Measurements from ENCODE around the gene ACVR1B. TPM values are rescaled to one million over a fixed set of nuclear protein-coding genes. Genes with fewer than 3 reads are reported as not detected.
"Not testable (repeated sequence)": the region's sequence is repeated elsewhere in the genome, so short reads cannot be mapped to it uniquely, and the experiment has no call there.

Gene ACVR1B
- total RNA-seq, 1 donor from 2014 or later, result 9.7 TPM

- DNase-seq, result no peak
- peak; percentile 50 for ATAC-seq (ENCODE audit: poor library complexity)
- intact Hi-C loops (cut with DNase I), result no loop called here
These were observed 7.7 kb downstream of the ACVR1B start for GRCh38 chr12:51959211-51959610.

GRCh38 chr12:51959921-51960320 lies 8.4 kb downstream of the ACVR1B start:
- no peak for DNase-seq
- ATAC-seq (ENCODE audit: poor library complexity), result no peak
- intact Hi-C loops (cut with DNase I), result no loop called here

- intact Hi-C loops (cut with DNase I), result no loop called here
- ATAC-seq (ENCODE audit: poor library complexity), result no peak
- DNase-seq, result no peak
These were observed 9.0 kb downstream of the ACVR1B start for GRCh38 chr12:51960488-51960887.

- ATAC-seq (ENCODE audit: poor library complexity) (no peak), DNase-seq (no peak)
- intact Hi-C loops (cut with DNase I), result no loop called here
These were observed 9.4 kb downstream of the ACVR1B start for GRCh38 chr12:51960890-51961289.

GRCh38 chr12:51961834-51962233 lies 10.3 kb downstream of the ACVR1B start:
- DNase-seq (no peak), ATAC-seq (ENCODE audit: poor library complexity) (no peak)
- intact Hi-C loops (cut with DNase I), result no loop called here

GRCh38 chr12:51962737-51963136 lies 11.2 kb downstream of the ACVR1B start:
- no peak for DNase-seq
- intact Hi-C loops (cut with DNase I), result no loop called here
- ATAC-seq (ENCODE audit: poor library complexity), result no peak

- no peak for ATAC-seq (ENCODE audit: poor library complexity)
- DNase-seq, result no peak
- intact Hi-C loops (cut with DNase I), result no loop called here
These were observed 12.0 kb downstream of the ACVR1B start for GRCh38 chr12:51963477-51963876.

- intact Hi-C loops (cut with DNase I), result no loop called here
- DNase-seq, result no peak
- no peak for ATAC-seq (ENCODE audit: poor library complexity)
These were observed 18.1 kb downstream of the ACVR1B start for GRCh38 chr12:51969643-51970042.

GRCh38 chr12:51970904-51971646 lies 19.6 kb downstream of the ACVR1B start:
- intact Hi-C loops (cut with DNase I), result no loop called here
- ATAC-seq (ENCODE audit: poor library complexity), result no peak
- no peak for DNase-seq

GRCh38 chr12:51971679-51972421 lies 20.4 kb downstream of the ACVR1B start:
- intact Hi-C loops (cut with DNase I), result no loop called here
- DNase-seq (no peak), ATAC-seq (ENCODE audit: poor library complexity) (no peak)

- ATAC-seq (ENCODE audit: poor library complexity) (no peak), DNase-seq (no peak)
- intact Hi-C loops (cut with DNase I), result no loop called here
These were observed 20.9 kb downstream of the ACVR1B start for GRCh38 chr12:51972422-51972812.

- DNase-seq, result peak; percentile 71
These were observed 21.4 kb downstream of the ACVR1B start for GRCh38 chr12:51972849-51973273.

GRCh38 chr12:51973560-51973959 lies 22.1 kb downstream of the ACVR1B start:
- intact Hi-C loops (cut with DNase I), result no loop called here
- ATAC-seq (ENCODE audit: poor library complexity), result no peak
- no peak for DNase-seq

More at GRCh38 chr12:51972849-51973273, 21.4 kb downstream of the ACVR1B start:
- intact Hi-C loops (cut with DNase I), result no loop called here
- ATAC-seq (ENCODE audit: poor library complexity), result peak; percentile 65

- intact Hi-C loops (cut with DNase I), result no loop called here
- DNase-seq (no peak), ATAC-seq (ENCODE audit: poor library complexity) (no peak)
These were observed 23.1 kb downstream of the ACVR1B start for GRCh38 chr12:51974646-51975045.

- intact Hi-C loops (cut with DNase I), result no loop called here
- DNase-seq, result no peak
- ATAC-seq (ENCODE audit: poor library complexity), result no peak
These were observed 23.7 kb downstream of the ACVR1B start for GRCh38 chr12:51975196-51975595.

- no peak for DNase-seq
- intact Hi-C loops (cut with DNase I), result no loop called here
- ATAC-seq (ENCODE audit: poor library complexity), result no peak
These were observed 25.1 kb downstream of the ACVR1B start for GRCh38 chr12:51976376-51977160.

GRCh38 chr12:51977320-51977753 lies 25.8 kb downstream of the ACVR1B start:
- intact Hi-C loops (cut with DNase I), result no loop called here
- no peak for DNase-seq
- no peak for ATAC-seq (ENCODE audit: poor library complexity)

- ATAC-seq (ENCODE audit: poor library complexity); intact Hi-C loops (cut with DNase I); DNase-seq: not testable (repeated sequence)
These were observed 27.8 kb downstream of the ACVR1B start for GRCh38 chr12:51979306-51979705.

- DNase-seq (peak; percentile 80), ATAC-seq (ENCODE audit: poor library complexity) (peak; percentile 95)
- intact Hi-C loops (cut with DNase I), result loop anchor here (5.0 kb wide), 1 partner anchor 88 kb away; no protein-coding TSS in a partner anchor
These were observed 28.7 kb downstream of the ACVR1B start for GRCh38 chr12:51980051-51980808.

All from Right ventricle myocardium superior (tissue), 1 donor.